ENCODE data around the gene ARRB1. TPM values are rescaled to one million over a fixed set of nuclear protein-coding genes. Genes with fewer than 3 reads are reported as not detected.
A peak's percentile ranks its signal among the peaks of the same experiment; 100 is the strongest.
"Not testable (repeated sequence)": the region's sequence is repeated elsewhere in the genome, so short reads cannot be mapped to it uniquely, and the experiment has no call there.

ARRB1 gene
- total RNA-seq, 1 donor from 2014 or later: 1.0 TPM

DNA sequence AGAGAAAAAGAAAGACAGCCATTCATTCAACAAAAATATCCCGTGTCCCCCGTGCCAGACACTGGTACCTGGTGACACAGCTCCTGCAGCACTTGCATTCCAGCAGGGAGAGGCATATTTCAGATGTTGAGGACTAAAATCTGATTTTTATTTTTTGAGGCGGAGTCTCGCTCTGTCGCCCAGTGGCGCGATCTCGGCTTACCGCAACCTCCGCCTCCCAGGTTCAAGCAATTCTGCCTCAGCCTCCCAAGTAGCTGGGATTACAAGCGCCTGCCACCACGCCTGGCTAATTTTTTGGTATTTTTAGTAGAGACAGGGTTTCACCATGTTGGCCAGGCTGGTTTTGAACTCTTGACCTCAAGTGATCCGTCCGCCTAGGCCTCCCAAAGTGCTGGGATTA, 20.6 kb downstream of the ARRB1 start:
- H2AFZ ChIP-seq (replicated peaks); H3F3A ChIP-seq (ENCODE audit: low read depth); H3K27ac Mint-ChIP-seq; H3K27me3 ChIP-seq; DNase-seq (ENCODE audit: low spot score); H3K4me3 Mint-ChIP-seq; H3K27ac ChIP-seq; H3K79me2 ChIP-seq (ENCODE audit: low read depth); H3K9ac ChIP-seq; H3K27me3 Mint-ChIP-seq (ENCODE audit: insufficient read depth, low read depth); H3K4me2 ChIP-seq; H3K4me3 ChIP-seq; H4K20me1 ChIP-seq (ENCODE audit: low read depth); H3K9me3 Mint-ChIP-seq; H3K9me3 ChIP-seq (ENCODE audit: low read depth); H3K36me3 ChIP-seq; H3K36me3 Mint-ChIP-seq: not testable (repeated sequence)
- H3K4me1 ChIP-seq: peaks cover 18% of the 10 kb centered on the region
- peaks cover 30% of the 10 kb centered on the region for H3K4me1 Mint-ChIP-seq

DNA sequence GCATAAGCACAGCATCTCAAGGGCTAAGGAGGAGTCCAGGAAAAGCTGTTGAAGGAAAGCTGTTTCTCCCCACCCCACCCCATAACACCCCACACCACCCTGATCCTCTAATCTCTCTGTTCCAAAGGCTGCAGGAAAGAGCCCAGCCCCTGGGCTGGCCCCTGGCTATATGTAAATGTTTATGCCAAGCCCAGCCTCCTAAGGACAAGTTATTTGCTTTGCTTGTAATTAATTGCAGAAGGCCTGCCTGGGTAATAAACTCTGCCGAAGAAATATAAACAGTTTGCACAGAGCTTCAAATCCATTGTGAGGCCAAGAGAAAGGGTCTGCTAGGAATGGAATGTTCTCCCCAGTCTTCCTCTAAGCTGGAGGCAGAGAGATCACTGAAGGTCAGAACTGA, 21.2 kb downstream of the ARRB1 start:
- Histone ChIP-seq H3F3A (ENCODE audit: low read depth) (peaks cover 6% of the 10 kb centered on the region), H3K4me3 (no peak overlapping the region), H2AFZ (replicated peaks) (no peak overlapping the region), H3K27me3 (no peaks in the 10 kb centered on the region), H3K27ac (no peak overlapping the region), H4K20me1 (ENCODE audit: low read depth) (no peaks in the 10 kb centered on the region), H3K36me3 (no peaks in the 10 kb centered on the region), H3K9ac (no peak overlapping the region), H3K9me3 (ENCODE audit: low read depth) (no peaks in the 10 kb centered on the region), H3K4me2 (no peak overlapping the region), H3K79me2 (ENCODE audit: low read depth) (no peaks in the 10 kb centered on the region), H3K4me1 (peaks cover 18% of the 10 kb centered on the region)
- H3K9me3 Mint-ChIP-seq: peaks cover 5% of the 10 kb centered on the region
- DNase-seq (ENCODE audit: low spot score): no peak
- peaks cover 30% of the 10 kb centered on the region for H3K4me1 Mint-ChIP-seq
- H3K36me3 Mint-ChIP-seq: peaks cover 2% of the 10 kb centered on the region
- TF ChIP-seq EZH2phosphoT487 (IDR thresholded peaks at IDR 0.05) (no peak), EZH2 (IDR thresholded peaks at IDR 0.05) (no peak)
- TF ChIP-seq, protein P1, sequence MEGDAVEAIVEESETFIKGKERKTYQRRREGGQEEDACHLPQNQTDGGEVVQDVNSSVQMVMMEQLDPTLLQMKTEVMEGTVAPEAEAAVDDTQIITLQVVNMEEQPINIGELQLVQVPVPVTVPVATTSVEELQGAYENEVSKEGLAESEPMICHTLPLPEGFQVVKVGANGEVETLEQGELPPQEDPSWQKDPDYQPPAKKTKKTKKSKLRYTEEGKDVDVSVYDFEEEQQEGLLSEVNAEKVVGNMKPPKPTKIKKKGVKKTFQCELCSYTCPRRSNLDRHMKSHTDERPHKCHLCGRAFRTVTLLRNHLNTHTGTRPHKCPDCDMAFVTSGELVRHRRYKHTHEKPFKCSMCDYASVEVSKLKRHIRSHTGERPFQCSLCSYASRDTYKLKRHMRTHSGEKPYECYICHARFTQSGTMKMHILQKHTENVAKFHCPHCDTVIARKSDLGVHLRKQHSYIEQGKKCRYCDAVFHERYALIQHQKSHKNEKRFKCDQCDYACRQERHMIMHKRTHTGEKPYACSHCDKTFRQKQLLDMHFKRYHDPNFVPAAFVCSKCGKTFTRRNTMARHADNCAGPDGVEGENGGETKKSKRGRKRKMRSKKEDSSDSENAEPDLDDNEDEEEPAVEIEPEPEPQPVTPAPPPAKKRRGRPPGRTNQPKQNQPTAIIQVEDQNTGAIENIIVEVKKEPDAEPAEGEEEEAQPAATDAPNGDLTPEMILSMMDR (IDR thresholded peaks at IDR 0.05): no peak
- peak overlapping the region; percentile 59 for H3K27ac Mint-ChIP-seq
- no peak overlapping the region for H3K4me3 Mint-ChIP-seq
- peaks cover 3% of the 10 kb centered on the region for H3K27me3 Mint-ChIP-seq (ENCODE audit: insufficient read depth, low read depth)

- H3K27ac Mint-ChIP-seq: no peak overlapping the region
- Histone ChIP-seq H3K4me1 (peaks cover 11% of the 10 kb centered on the region), H3K27me3 (no peaks in the 10 kb centered on the region), H3F3A (ENCODE audit: low read depth) (peaks cover 6% of the 10 kb centered on the region), H2AFZ (replicated peaks) (no peak overlapping the region), H3K36me3 (no peaks in the 10 kb centered on the region), H3K9me3 (ENCODE audit: low read depth) (no peaks in the 10 kb centered on the region), H3K4me3 (no peak overlapping the region), H3K4me2 (no peak overlapping the region), H3K9ac (no peak overlapping the region), H3K27ac (no peak overlapping the region), H4K20me1 (ENCODE audit: low read depth) (no peaks in the 10 kb centered on the region), H3K79me2 (ENCODE audit: low read depth) (no peaks in the 10 kb centered on the region)
- no peak overlapping the region for H3K4me3 Mint-ChIP-seq
- H3K27me3 Mint-ChIP-seq (ENCODE audit: insufficient read depth, low read depth): peaks cover 3% of the 10 kb centered on the region
- peaks cover 5% of the 10 kb centered on the region for H3K9me3 Mint-ChIP-seq
- H3K36me3 Mint-ChIP-seq: peaks cover 2% of the 10 kb centered on the region
- TF ChIP-seq, protein P1 (IDR thresholded peaks at IDR 0.05): peak; percentile 62
- TF ChIP-seq EZH2phosphoT487 (IDR thresholded peaks at IDR 0.05) (no peak), EZH2 (IDR thresholded peaks at IDR 0.05) (no peak)
- DNase-seq (ENCODE audit: low spot score): peak; percentile 76
- H3K4me1 Mint-ChIP-seq: peaks cover 28% of the 10 kb centered on the region
Observed at GRCh38 chr11:75328426-75329277, 22.8 kb downstream of the ARRB1 start.

DNA sequence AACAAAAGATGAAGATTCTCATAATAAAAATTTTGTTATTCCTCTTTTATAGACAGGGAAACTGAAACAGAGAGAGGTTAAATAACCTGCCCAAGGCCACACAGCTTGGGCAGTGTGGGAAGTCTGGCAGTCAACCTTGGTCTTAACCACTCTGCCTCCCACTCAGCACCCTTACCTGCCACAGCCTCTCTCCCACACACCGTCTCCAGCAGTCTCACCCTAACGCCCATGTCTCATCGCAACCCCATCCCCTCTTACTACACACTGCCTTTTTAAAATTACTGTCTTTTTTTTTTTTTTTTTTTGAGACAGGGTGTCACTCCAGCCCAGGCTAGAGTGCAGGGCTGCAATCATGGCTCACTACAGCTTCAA, 25.0 kb downstream of the ARRB1 start:
- no peak overlapping the region for H3K4me2 ChIP-seq

More for the DNA sequence above, 25.0 kb downstream of the ARRB1 start:
- H3K27me3 Mint-ChIP-seq (ENCODE audit: insufficient read depth, low read depth): peaks cover 5% of the 10 kb centered on the region
- H3K27ac Mint-ChIP-seq: no peak overlapping the region
- H2AFZ ChIP-seq (replicated peaks): no peak overlapping the region
- no peaks in the 10 kb centered on the region for H4K20me1 ChIP-seq (ENCODE audit: low read depth)
- peaks cover 6% of the 10 kb centered on the region for H3F3A ChIP-seq (ENCODE audit: low read depth)
- H3K4me3 ChIP-seq: no peak overlapping the region
- H3K27me3 ChIP-seq: no peaks in the 10 kb centered on the region
- no peak for TF ChIP-seq EZH2phosphoT487 (IDR thresholded peaks at IDR 0.05)
- no peak for TF ChIP-seq EZH2 (IDR thresholded peaks at IDR 0.05)
- no peak overlapping the region for H3K9ac ChIP-seq
- H3K9me3 ChIP-seq (ENCODE audit: low read depth): no peaks in the 10 kb centered on the region
- peaks cover 11% of the 10 kb centered on the region for H3K4me1 ChIP-seq
- no peaks in the 10 kb centered on the region for H3K9me3 Mint-ChIP-seq
- no peak for DNase-seq (ENCODE audit: low spot score)
- no peaks in the 10 kb centered on the region for H3K36me3 Mint-ChIP-seq
- H3K36me3 ChIP-seq: no peaks in the 10 kb centered on the region
- H3K4me3 Mint-ChIP-seq: no peak overlapping the region
- peaks cover 28% of the 10 kb centered on the region for H3K4me1 Mint-ChIP-seq
- H3K27ac ChIP-seq: no peak overlapping the region
- H3K79me2 ChIP-seq (ENCODE audit: low read depth): no peaks in the 10 kb centered on the region

Measured in neural progenitor cell (in vitro differentiated cells).